ENCODE data around the gene CCDC57.

- TF ChIP-seq CTCF (IDR thresholded peaks at IDR 0.05) (no peak), POLR2A (IDR thresholded peaks at IDR 0.05) (no peak)
Observed at GRCh38 chr17:82217120-82217529, 4.5 kb upstream of the CCDC57 start.

Data from right lobe of liver (tissue), 4 donors.